ENCODE results near the gene PLEKHA7. TPM values are rescaled to one million over a fixed set of nuclear protein-coding genes. Genes with fewer than 3 reads are reported as not detected.

PLEKHA7 gene
- total RNA-seq, 1 donor from 2014 or later: 16.2 TPM

DNA sequence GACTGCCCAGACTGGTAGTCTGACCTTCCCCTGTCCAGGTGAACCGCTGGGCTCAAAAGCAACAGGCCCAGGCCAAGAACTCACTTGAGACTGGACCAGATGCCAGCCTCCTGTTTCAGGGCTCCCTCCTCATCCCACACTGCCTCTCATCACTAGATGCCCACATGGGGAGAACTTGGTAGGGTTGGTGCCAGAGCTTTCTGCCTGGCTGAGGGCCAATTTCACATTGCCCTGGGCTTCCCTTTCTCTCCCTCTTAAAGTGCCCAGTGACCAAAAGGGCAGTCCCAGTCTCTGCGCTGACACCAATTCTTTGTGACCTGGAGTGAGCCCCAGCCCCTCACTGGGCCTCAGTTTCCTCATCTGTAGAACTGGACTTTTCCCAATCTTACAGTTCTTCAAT is 234.1 kb downstream of the PLEKHA7 start:
- DNase-seq (no peak), ATAC-seq (ENCODE audit: poor library complexity) (peak; percentile 29)
- intact Hi-C loops (cut with DNase I): loop anchor here (10.0 kb wide), 1 partner anchor 105 kb away; no protein-coding TSS in a partner anchor

DNA sequence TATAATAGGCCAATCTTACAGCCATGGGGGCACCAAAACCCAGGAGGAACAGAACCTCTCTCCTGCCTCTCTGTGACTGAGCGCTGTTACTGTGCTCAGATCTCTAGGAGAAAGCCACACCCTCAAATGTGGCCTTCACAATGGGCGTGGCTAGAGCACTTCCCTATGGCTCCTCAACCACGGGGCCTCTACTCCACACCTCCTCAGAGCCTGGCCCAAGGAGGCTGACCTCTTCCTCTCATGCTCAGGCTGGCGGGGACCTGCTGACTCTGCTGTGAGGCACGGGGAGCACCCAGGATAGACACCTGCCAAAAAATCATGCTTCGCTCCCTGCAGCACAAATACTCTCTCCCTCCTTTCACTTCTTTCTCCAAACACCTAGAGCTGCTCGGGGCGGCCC is 234.8 kb downstream of the PLEKHA7 start:
- intact Hi-C loops (cut with DNase I): no loop called here
- ATAC-seq (ENCODE audit: poor library complexity) (peak; percentile 34), DNase-seq (peak; percentile 58)

DNA sequence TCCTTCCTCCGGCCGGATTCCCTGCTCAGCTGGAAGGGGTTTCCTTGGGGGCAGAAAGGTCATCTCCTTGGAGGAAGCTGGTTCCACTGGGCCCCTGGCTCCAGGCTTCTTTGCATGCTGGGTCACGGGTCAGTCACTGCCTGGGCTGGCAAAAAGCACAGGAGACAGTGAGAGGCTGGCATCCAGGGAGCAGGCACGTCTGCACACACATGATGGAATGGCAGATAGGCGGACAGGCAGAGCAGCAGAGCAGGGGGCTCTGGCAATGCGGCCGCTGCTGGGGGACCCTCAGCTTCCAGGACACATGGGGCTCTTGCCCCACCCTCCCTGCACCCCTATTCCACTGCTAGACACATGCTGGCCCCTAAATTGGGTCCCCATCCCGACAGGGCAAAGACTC is 235.3 kb downstream of the PLEKHA7 start:
- DNase-seq: no peak
- no peak for ATAC-seq (ENCODE audit: poor library complexity)
- intact Hi-C loops (cut with DNase I): no loop called here

DNA sequence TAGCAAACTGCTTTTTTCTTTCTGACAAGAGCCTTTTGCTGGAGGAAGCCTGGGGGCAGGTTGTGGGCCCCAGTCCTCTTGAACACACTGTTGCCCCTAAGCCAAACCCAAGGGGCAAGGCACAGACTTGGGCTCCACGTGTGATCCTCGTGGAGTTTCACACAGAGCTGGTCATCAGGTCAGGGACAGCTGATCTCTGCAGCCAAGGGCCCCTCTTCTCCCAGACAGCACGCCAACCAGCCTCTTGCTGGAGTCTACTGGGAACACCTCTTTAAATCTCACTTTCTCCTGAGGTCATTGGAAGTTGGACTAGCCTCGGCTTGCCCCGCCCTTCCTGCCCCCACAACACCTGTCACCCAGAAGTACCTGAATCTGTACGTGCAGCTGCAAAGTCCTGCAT is 235.9 kb downstream of the PLEKHA7 start:
- ATAC-seq (ENCODE audit: poor library complexity) (no peak), DNase-seq (no peak)
- intact Hi-C loops (cut with DNase I): no loop called here

DNA sequence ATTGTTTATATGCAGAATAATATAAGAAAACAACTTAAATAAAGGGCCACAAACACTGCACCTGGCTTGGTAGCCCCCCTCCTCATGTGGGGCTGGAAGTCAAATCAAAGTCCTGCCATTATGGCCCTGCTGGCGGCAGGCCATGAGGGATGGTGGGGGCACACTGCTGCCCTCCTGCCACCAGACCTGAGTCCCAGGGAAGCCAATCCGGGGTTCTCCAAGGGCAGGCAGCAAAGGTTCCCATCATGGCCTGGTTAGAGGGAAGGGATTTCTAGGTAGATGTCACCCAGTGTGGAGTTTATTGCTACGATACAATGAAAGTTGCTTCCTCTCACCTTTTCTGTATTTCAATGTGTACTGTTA is 236.6 kb downstream of the PLEKHA7 start:
- DNase-seq (no peak), ATAC-seq (ENCODE audit: poor library complexity) (no peak)
- intact Hi-C loops (cut with DNase I): no loop called here

DNA sequence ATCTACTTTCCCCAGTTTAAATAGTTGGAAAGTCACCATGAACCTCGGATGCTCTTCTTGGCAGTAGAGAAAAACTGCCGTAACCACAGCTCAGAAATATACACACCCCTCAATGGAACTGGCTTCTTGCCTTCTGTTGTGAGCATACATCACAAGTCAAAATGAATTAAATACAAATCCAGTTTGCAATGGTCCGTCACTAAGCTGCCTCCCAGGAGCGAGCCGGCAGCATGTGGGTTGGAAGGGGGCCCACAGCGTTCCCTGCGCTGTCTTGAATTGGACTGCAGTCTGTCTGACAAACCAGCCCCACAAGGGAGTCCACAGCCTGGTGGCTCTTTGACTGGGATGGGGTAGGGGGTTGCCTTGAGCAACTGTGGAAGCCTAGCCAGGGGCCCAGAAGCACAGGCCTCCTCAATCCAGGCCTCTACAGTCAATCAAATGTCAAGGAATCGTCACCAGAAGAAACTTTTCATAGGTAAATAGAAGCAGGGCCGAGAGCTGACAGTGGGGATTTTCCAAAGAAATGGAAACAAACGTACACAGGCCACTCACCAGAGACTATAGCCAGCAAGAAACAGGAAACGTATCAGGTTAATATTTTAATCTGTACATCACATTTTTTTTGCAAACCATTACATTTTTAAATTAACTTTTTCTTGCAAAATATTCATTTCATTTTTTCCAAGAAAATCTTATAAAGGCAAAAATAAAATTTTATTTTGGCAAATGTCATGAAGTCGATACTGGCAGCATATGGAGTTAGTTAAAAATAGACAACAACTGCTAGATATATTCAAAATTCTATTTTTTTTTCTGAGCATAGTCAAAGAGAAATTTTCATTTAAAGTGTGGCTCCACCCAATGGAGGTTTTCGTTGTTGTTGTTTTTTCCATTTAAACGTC is 237.3 kb downstream of the PLEKHA7 start:
- no peak for DNase-seq
- ATAC-seq (ENCODE audit: poor library complexity): no peak

DNA sequence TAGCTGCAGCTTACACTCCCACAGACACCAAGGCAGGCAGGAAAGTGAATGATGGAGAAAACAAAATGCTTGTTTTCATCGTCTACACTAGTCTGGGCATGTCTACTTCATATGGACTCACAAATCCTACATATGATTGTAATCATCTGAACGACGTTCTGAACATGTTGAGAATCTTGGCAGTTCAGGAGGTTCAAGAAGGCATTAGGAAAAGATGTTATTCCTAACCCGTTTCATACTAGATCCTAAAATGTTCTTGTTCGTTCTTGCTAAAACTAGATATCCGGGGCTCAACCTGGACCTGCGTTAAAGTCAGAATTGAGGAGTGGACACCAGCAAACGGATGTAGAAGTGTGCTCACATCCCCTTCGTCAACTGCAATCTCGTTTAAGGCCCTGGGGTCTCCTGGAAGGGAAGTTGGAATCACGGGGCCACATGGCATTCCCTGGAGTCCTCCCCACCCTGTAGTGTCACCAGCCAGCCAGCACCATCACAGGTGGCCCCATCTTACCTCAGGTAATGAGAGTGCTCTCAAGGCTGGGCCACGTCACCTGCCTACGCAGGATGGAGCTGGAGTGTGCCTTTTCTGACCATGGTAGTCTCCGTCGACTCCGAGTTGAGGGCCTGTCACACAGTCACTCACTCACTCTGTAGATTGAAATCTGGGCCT is 238.5 kb downstream of the PLEKHA7 start:
- ATAC-seq (ENCODE audit: poor library complexity): no peak
- intact Hi-C loops (cut with DNase I): no loop called here
- no peak for DNase-seq

More for the DNA sequence above, 237.3 kb downstream of the PLEKHA7 start:
- intact Hi-C loops (cut with DNase I): no loop called here

DNA sequence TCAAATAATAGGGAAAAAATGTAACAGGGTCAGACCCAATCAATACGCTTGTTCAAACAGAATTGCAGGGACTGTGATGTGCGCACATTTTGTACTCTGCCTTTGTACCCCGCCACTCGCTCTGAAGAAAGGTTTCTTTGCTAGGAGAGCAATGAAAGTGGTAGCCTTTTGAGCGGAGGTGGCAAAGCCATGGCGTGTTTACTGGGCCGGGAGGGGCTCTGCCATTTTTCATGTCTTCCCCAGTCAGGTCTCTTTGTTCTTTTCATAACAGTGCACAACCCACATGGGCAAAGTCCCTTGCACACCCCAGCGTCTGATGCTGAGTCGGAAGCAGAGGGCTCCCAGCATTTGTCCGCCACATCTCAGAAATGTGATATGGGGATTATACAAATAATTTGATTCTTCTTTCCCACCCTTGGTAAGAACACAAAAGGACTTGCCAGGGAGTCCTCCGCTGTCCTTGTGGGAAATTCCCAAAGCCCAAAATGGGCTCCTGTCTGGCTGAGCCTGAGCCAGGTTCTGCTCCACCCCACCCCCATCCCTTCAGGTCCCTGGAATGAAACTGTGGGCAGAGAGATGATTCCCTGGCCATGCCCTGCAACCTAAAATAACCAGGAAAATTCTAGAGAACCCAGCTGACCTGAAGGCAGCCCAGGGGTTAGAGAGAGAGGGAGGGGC is 239.1 kb downstream of the PLEKHA7 start:
- DNase-seq: no peak
- no peak for ATAC-seq (ENCODE audit: poor library complexity)
- intact Hi-C loops (cut with DNase I): no loop called here

DNA sequence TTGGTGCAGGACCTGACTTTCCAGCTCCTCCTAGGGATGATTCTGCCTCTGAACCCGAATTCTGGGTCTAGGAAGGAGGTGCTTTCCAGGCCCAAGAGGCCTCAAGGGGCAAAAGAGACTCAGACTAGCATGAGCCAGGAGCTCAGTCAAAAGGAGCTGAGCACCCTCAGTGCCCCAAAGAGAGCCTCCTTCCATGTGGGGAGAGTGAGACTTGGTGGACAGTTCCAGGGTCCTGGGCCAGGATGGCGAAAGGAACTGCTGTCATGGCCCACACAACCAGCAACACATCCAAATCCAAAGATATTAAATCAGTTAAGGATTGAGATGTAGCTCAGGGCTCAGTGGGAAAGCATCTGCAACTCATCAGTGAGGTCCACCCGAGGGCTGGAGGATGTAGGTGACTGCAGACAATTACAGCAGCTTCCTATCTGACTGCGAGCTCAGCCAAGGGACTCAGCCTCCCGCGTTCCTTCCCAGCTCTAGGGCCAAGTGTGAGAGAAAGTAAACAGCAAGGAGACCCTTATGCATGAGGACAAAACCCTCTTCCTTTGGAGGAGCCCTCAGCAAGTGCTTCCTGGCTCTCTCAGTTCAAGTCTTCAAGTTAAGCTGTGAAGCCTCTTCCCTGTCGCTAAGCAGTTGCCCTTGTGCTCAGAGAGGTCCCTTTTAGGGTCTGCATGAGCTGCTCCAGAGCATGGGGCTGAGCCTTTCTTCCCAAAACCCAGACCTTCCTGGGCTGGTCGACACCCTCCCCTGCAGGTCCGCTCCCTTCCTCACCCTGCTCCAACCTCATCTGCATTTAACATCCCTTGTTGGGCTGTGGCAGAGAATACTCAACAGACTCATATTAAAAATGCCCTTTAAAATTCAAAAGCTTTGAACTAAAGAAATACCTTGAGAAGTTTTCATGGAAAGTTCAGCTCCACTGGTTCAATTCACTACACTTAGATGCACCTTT is 240.0 kb downstream of the PLEKHA7 start:
- intact Hi-C loops (cut with DNase I): no loop called here
- no peak for ATAC-seq (ENCODE audit: poor library complexity)
- DNase-seq: no peak

DNA sequence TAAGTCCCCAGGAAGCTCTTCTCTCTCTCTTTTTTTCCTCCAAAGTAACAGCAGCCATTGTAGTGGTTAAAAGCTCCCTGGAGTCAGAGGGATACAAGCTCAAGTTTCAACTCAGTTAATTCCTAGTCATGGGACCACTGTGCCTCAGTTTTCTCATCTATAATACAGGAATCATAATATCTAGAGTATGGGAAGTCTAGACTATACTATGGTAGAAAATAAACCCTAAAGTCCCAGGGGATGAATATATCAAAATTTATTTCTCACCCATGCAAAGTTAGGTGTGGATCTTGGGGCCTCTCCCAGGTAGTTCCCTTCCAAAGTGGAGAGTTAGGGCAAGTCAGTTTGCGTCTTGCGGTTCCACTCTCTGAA is 242.1 kb downstream of the PLEKHA7 start:
- ATAC-seq (ENCODE audit: poor library complexity): no peak
- no peak for DNase-seq
- intact Hi-C loops (cut with DNase I): no loop called here

DNA sequence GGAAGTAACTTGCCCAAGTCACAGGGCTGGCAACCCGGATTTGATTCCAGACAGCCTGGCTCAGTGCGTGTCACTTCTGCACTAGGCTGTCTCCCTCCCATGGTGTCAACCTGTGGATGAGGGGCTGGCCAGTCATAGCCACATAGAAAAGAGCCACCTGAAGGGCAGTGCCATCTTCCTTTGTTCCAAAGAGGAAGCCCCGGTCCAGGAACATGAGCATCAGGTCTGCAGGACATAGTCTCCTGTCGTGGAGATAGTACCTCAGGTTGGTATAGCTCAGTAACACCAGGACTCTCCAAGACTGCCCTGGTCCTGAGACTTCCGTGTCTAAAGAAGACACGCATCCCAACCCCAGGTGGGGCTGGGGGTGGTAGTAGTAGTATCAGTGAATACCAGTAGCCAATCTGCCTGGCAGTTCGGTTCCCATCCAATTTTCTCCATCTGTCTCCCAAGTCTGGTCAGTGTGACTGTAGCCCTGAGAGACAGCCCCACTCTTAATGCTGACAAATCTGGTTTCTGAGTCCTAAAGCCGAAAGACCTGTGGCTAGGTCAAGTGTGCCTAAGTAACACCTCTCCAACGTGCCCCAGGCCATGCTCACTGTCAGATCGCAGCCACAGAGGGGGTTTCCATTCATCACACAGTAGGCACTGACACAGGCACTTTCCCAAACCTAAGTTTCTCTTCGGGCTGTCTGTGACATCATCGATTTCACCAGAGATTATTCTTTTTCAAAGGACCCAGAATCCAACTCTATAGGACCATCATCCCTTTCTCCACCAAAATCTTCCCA is 242.7 kb downstream of the PLEKHA7 start:
- no peak for ATAC-seq (ENCODE audit: poor library complexity)
- DNase-seq: no peak
- intact Hi-C loops (cut with DNase I): no loop called here

DNA sequence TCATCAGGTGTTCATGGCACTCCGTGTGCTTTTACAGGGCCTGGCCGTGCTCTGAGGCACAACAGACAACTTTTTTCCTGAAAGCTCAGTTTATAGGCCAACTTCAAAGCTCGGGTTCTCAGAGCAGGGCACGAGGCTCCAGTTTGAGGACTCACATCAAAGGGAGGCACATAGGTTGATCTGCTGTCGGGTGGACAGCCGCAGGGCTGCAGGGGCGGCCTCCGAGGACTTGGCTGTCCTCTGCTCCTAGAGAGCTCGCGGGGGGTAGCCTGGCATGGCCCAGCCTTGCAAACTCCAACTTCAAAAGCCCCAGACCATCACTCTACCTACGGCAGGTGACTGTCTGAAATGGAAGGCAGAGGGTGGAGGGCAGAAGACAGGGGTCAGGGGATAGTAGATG is 244.2 kb downstream of the PLEKHA7 start:
- ATAC-seq (ENCODE audit: poor library complexity) (no peak), DNase-seq (no peak)
- intact Hi-C loops (cut with DNase I): no loop called here

DNA sequence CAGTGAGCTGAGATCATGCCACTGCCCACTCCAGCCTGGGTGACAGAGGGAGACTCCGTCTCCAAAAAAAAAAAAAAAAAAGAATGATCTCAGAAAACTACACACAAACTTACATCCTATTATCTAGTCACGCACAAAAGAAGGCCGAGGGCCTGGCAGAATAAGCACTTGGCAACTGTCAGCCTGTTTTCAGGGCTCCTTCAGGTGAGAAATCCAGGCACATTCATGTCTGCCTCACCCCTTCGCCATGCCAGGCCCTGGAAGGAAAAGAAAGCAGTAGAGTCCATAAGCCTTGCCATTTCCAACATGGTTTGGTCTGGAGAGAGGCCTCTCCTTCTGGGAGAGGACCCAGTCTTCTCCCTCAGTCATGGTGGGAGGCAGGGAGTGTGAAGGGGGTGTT is 244.8 kb downstream of the PLEKHA7 start:
- intact Hi-C loops (cut with DNase I): no loop called here
- ATAC-seq (ENCODE audit: poor library complexity): no peak
- no peak for DNase-seq

DNA sequence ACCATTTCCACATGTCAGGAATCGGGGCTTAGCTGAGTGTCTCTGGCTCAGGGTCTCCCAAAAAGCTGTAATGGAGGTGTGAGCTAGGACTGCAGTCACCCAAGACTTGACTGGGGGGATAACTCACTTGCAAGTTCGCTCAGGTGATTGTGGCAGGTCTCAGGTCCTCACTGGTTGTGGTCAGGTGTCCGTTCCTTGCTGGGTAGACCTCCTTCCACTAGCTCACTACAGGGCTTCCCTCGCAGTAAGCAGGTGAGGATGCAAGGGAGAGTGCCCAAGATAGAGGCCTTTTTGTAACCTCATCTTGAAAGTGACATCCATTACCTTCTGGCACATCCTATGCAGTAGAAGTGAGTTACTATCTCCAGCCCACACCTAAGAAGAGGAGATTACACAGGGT is 246.3 kb downstream of the PLEKHA7 start:
- DNase-seq (no peak), ATAC-seq (ENCODE audit: poor library complexity) (no peak)
- intact Hi-C loops (cut with DNase I): no loop called here

DNA sequence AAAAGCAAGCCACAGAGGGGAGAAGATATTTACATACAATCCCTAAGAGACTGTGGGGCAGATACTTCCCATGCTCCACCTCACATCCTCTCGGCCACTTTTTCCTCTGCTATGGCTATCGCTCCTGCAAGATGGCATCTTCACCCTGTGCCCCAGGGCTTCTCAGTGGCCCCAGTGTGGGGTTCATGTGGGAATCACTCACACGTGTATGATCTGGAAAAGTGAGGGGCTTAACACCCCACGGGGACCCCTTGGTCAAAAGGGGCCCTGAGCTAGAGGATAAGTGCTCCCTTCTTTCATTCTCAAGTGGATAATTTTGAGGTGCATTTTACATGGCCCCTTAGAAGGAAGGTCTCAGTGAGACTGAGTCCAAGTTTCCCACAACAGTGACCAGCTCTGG is 247.1 kb downstream of the PLEKHA7 start:
- intact Hi-C loops (cut with DNase I): no loop called here
- ATAC-seq (ENCODE audit: poor library complexity) (no peak), DNase-seq (no peak)

DNA sequence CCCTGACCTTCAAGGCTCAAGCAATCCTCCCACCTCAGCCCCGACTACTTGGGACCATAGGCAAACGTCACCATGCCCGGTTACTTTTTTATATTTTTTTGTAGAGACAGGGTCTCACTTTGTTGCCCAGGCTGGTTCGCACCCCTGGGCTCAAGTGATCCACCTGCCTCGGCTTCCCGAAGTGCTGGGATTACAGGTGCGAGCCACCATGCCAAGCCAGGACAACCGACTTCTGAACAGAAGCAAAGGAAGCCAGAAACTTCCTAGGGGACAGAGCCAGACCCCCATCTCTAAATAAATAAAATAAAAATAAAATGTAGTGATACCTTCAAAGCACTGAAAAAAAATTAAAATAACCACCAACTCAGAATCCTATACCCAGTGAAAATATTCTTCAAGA is 249.3 kb downstream of the PLEKHA7 start:
- intact Hi-C loops (cut with DNase I): no loop called here
- ATAC-seq (ENCODE audit: poor library complexity) (no peak), DNase-seq (no peak)

DNA sequence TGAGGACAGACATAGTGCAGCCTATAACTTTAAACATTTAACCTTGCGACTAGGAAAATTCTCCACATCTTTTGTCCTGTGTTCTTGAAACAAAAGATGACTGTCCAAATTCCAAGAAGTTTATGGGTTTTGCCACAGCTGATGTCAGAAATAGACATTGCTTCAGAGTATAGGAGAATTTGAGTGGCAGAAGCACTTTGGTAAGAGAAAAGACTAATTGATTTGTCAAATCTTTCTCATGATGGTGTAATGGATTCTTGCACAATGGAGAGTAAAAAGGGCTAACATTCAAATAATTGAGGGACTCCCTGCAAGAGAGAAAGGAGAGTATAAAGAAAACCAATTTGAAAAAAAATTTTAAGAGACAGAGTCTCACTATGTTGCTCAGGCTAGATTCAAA is 250.5 kb downstream of the PLEKHA7 start:
- DNase-seq: no peak
- no peak for ATAC-seq (ENCODE audit: poor library complexity)
- intact Hi-C loops (cut with DNase I): no loop called here

Data from Right ventricle myocardium superior (tissue), 1 donor.